ENCODE data around the gene JAKMIP2.
"Not testable (repeated sequence)": the region's sequence is repeated elsewhere in the genome, so short reads cannot be mapped to it uniquely, and the experiment has no call there.

- not testable (repeated sequence) for TF ChIP-seq POLR2A, CTCF (IDR thresholded peaks at IDR 0.05)
These were observed 202.1 kb downstream of the JAKMIP2 start for GRCh38 chr5:147580418-147580817.
